GM23248 (cell line): ENCODE data around the gene HCN2. TPM values are rescaled to one million over a fixed set of nuclear protein-coding genes. Genes with fewer than 3 reads are reported as not detected.

Experiments used
- DNase-seq: peaks from one replicate; pipeline ENCODE4 v3.0.0-alpha.2; 2015
- H2AFZ ChIP-seq: fragments of 200-600 bp; sonication (generic); 2 replicates; pipeline ENCODE4 v1.6.1; 2016; ENCODE audit warnings: antibody characterized with exemption
- H3F3A ChIP-seq: fragments of 200-600 bp; sonication (generic); 2 replicates; pipeline ENCODE4 v1.6.1; 2016; ENCODE audit warnings: mild to moderate bottlenecking, antibody characterized with exemption, mixed run types; ENCODE audit not compliant: insufficient read depth
- H3K27ac ChIP-seq: fragments of 200-600 bp; sonication (generic); 2 replicates; pipeline ENCODE4 v1.5.1; 2016; ENCODE audit warnings: mild to moderate bottlenecking
- H3K27me3 ChIP-seq: fragments of 200-600 bp; sonication (generic); replicated peaks from 2 replicates; pipeline ENCODE4 v1.6.1; 2016; ENCODE audit warnings: mild to moderate bottlenecking; ENCODE audit not compliant: insufficient read depth
- H3K36me3 ChIP-seq: fragments of 200-600 bp; sonication (generic); 2 replicates; pipeline ENCODE4 v1.6.1; 2016; ENCODE audit warnings: low read depth, mild to moderate bottlenecking
- H3K4me1 ChIP-seq: fragments of 200-600 bp; sonication (generic); 2 replicates; pipeline ENCODE4 v1.6.1; 2016; ENCODE audit warnings: mild to moderate bottlenecking; ENCODE audit not compliant: insufficient read depth
- H3K4me2 ChIP-seq: fragments of 200-600 bp; sonication (generic); one replicate; pipeline ENCODE4 v1.6.1; 2016; ENCODE audit warnings: mild to moderate bottlenecking; ENCODE audit not compliant: unreplicated experiment
- H3K4me3 ChIP-seq: fragments of 200-600 bp; sonication (generic); 2 replicates; pipeline ENCODE4 v1.5.1; 2016; ENCODE audit warnings: mild to moderate bottlenecking
- H3K79me2 ChIP-seq: fragments of 200-600 bp; sonication (generic); 2 replicates; pipeline ENCODE4 v1.6.1; 2016; ENCODE audit warnings: mild to moderate bottlenecking; ENCODE audit not compliant: insufficient read depth
- H3K9ac ChIP-seq: fragments of 200-600 bp; sonication (generic); 2 replicates; pipeline ENCODE4 v1.6.1; 2016; ENCODE audit warnings: mild to moderate bottlenecking
- H3K9me2 ChIP-seq: fragments of 200-600 bp; sonication (generic); 2 replicates; pipeline ENCODE4 v1.6.1; 2016; ENCODE audit warnings: mixed run types, mild to moderate bottlenecking, moderate library complexity; ENCODE audit not compliant: insufficient read depth
- H3K9me3 ChIP-seq: fragments of 200-600 bp; sonication (generic); one replicate; pipeline ENCODE4 v1.6.1; 2017; ENCODE audit warnings: low read depth
- H4K20me1 ChIP-seq: fragments of 200-600 bp; sonication (generic); 2 replicates; pipeline ENCODE4 v1.6.0; 2016; ENCODE audit not compliant: insufficient read depth
- EZH2 ChIP-seq: fragments of 200-600 bp; sonication (generic); IDR thresholded peaks from 2 replicates; pipeline ENCODE4 v1.6.1; 2018; ENCODE audit warnings: antibody characterized with exemption, mild to moderate bottlenecking; ENCODE audit not compliant: insufficient read depth, poor library complexity, severe bottlenecking
- EZH2phosphoT487 ChIP-seq: fragments of 200-600 bp; sonication (generic); IDR thresholded peaks from 2 replicates; pipeline ENCODE4 v1.6.1; 2018; ENCODE audit warnings: antibody characterized with exemption, moderate library complexity, mild to moderate bottlenecking, low read depth; ENCODE audit not compliant: insufficient read depth
- WGBS, 2 experiments: methylation state at CpG; one replicate each; pipeline ENCODE4 v1.1.6; 2015 to 2017; ENCODE audit warnings: low lambda C conversion rate in 2 of 2, low coverage in 1 of 2; ENCODE audit errors: missing lambda C conversion rate in 2 of 2; 5-methylcytosine and 5-hydroxymethylcytosine counted together
- in situ Hi-C: fragments of 300-500 bp; cut with MboI; formaldehyde crosslinking; loops from 2 replicates; pipeline ENCODE4 v1.15.0; 2020
- polyA plus RNA-seq: library from polyadenylated mRNA; unstranded; fragments of >200 nt; fragmentation: Nextera tagmentation; extraction: Ambion mirVana; gene quantifications from 2 replicates; pipeline ENCODE4 v1.2.1, GENCODE V29; 2016
- total RNA-seq: library from RNA; depleted of rRNA; stranded (reverse); fragments of >200 nt; shearing (Covaris generic); gene quantifications from 2 replicates; pipeline ENCODE4 v1.2.3, GENCODE V29; 2014

The HCN2 gene
- total and polyA plus RNA-seq, 2 experiments from 2014 or later: 0.14 to 3.1 TPM

- H3K27ac ChIP-seq: peak overlapping the region; percentile 44
- peaks cover 82% of the 10 kb centered on the region for H3K79me2 ChIP-seq
- peaks cover 30% of the 10 kb centered on the region for H3K4me1 ChIP-seq
- H3K9me3 ChIP-seq: no peaks in the 10 kb centered on the region
- peaks cover 4% of the 10 kb centered on the region; the same call in 1 of the 2 replicates for H3F3A ChIP-seq
- no peak for TF ChIP-seq EZH2
- TF ChIP-seq EZH2phosphoT487: no peak
- no peaks in the 10 kb centered on the region for H4K20me1 ChIP-seq
- H3K9ac ChIP-seq: peak overlapping the region; percentile 63
- 42 to 47% methylated on average over 35 to 38 of the region's 38 CpGs for WGBS, 2 experiments
- in situ Hi-C loops: no loop called here
- DNase-seq: peak; percentile 88
- no peak overlapping the region for H2AFZ ChIP-seq
- no peaks in the 10 kb centered on the region for H3K27me3 ChIP-seq
- H3K9me2 ChIP-seq: no peaks in the 10 kb centered on the region
- peak overlapping the region; percentile 64 for H3K4me3 ChIP-seq
- H3K4me2 ChIP-seq: peak overlapping the region; percentile 98
- no peaks in the 10 kb centered on the region for H3K36me3 ChIP-seq
Measured at GRCh38 chr19:575527-576506, 13.9 kb upstream of the HCN2 start.

GRCh38 chr19:576768-577438, 12.8 kb upstream of the HCN2 start:
- Histone ChIP-seq H3K4me1 (peaks cover 27% of the 10 kb centered on the region), H3K9me3 (no peaks in the 10 kb centered on the region), H2AFZ (no peak overlapping the region), H3K36me3 (no peaks in the 10 kb centered on the region; the same call in 1 of the 2 replicates), H3K9ac (peak overlapping the region; percentile 30; the same call in 1 of the 2 replicates), H3K27ac (0 out of 2 replicates have a peak overlapping the region, but pooled peaks have one; percentile 26), H3K27me3 (no peaks in the 10 kb centered on the region), H4K20me1 (no peaks in the 10 kb centered on the region), H3K4me2 (no peak overlapping the region), H3K4me3 (no peak overlapping the region), H3K9me2 (no peaks in the 10 kb centered on the region), H3F3A (no peaks in the 10 kb centered on the region), H3K79me2 (peaks cover 93% of the 10 kb centered on the region)
- TF ChIP-seq EZH2phosphoT487 (no peak), EZH2 (no peak)
- DNase-seq: no peak
- in situ Hi-C loops: no loop called here
- 89 to 90% methylated on average over 26 to 28 of the region's 28 CpGs for WGBS, 2 experiments

GRCh38 chr19:577439-578392, 12.0 kb upstream of the HCN2 start:
- 91% methylated on average over 50 to 66 of the region's 66 CpGs for WGBS, 2 experiments
- DNase-seq: no peak
- Histone ChIP-seq H3K4me1 (peaks cover 28% of the 10 kb centered on the region), H4K20me1 (no peaks in the 10 kb centered on the region), H2AFZ (no peak overlapping the region), H3K9ac (no peak overlapping the region), H3K4me2 (no peak overlapping the region), H3K9me2 (no peaks in the 10 kb centered on the region), H3K9me3 (no peaks in the 10 kb centered on the region), H3K79me2 (peaks cover 93% of the 10 kb centered on the region), H3F3A (no peaks in the 10 kb centered on the region), H3K27me3 (no peaks in the 10 kb centered on the region), H3K27ac (no peak overlapping the region), H3K36me3 (no peaks in the 10 kb centered on the region; the same call in 1 of the 2 replicates), H3K4me3 (no peak overlapping the region)
- in situ Hi-C loops: no loop called here
- TF ChIP-seq EZH2 (no peak), EZH2phosphoT487 (no peak)
